ENCODE data around the gene CDR2. TPM values are rescaled to one million over a fixed set of nuclear protein-coding genes. Genes with fewer than 3 reads are reported as not detected.
A peak's percentile ranks its signal among the peaks of the same experiment; 100 is the strongest.

CDR2 gene
- total and polyA plus RNA-seq, 2 of the 13 experiments (the other 11 are each of a cell fraction or from before 2014, with no cell fraction given): 59.0 to 78.9 TPM

DNA sequence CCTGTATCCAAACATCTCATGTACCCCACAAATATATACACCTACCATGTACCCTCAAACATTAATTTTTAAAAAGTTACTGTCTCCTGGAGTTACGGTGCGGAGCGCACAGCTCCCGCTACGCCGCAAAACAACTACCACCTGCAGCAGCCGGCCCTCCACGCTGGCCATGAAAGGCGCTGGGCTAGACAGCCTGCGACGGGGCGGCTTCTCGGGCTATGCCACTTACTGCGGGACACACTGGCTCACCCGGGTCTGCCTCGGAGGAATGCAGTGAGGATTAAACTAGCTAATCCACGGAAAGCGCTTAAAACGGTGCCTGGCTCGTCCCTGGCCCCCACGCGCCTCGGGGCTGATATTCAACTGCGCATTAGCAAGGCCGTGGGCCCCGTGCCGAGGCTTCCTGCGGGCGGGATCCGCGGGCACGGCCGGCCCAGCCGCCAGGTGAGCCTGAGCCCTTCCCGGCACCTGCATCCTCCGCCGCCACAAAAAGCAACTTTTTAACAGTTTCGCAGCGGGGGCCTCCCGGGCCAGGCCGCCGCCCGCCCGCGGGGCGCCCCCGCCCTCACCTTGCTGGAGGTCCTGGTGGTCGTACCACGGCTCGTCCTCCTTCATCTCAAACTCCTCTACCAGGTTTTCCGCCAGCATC, 633 bp downstream of the CDR2 start (continued):
- no peak for TF ChIP-seq SOX6 (IDR thresholded peaks at IDR 0.05)
- no peak for TF ChIP-seq SOX6 (CRISPR knock-in tag; IDR thresholded peaks at IDR 0.05)
- TF ChIP-seq, protein P1, sequence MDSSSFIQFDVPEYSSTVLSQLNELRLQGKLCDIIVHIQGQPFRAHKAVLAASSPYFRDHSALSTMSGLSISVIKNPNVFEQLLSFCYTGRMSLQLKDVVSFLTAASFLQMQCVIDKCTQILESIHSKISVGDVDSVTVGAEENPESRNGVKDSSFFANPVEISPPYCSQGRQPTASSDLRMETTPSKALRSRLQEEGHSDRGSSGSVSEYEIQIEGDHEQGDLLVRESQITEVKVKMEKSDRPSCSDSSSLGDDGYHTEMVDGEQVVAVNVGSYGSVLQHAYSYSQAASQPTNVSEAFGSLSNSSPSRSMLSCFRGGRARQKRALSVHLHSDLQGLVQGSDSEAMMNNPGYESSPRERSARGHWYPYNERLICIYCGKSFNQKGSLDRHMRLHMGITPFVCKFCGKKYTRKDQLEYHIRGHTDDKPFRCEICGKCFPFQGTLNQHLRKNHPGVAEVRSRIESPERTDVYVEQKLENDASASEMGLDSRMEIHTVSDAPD (CRISPR knock-in tag; IDR thresholded peaks at IDR 0.05): 0 out of 2 replicates have a peak, but pooled peaks have one; percentile 67
- peak; percentile 29; the same call in 1 of the 2 replicates for TF ChIP-seq ZNF776 (CRISPR knock-in tag; IDR thresholded peaks at IDR 0.05)
- TF ChIP-seq IRF2 (CRISPR knock-in tag; IDR thresholded peaks at IDR 0.05): no peak
- TF ChIP-seq, protein P2, sequence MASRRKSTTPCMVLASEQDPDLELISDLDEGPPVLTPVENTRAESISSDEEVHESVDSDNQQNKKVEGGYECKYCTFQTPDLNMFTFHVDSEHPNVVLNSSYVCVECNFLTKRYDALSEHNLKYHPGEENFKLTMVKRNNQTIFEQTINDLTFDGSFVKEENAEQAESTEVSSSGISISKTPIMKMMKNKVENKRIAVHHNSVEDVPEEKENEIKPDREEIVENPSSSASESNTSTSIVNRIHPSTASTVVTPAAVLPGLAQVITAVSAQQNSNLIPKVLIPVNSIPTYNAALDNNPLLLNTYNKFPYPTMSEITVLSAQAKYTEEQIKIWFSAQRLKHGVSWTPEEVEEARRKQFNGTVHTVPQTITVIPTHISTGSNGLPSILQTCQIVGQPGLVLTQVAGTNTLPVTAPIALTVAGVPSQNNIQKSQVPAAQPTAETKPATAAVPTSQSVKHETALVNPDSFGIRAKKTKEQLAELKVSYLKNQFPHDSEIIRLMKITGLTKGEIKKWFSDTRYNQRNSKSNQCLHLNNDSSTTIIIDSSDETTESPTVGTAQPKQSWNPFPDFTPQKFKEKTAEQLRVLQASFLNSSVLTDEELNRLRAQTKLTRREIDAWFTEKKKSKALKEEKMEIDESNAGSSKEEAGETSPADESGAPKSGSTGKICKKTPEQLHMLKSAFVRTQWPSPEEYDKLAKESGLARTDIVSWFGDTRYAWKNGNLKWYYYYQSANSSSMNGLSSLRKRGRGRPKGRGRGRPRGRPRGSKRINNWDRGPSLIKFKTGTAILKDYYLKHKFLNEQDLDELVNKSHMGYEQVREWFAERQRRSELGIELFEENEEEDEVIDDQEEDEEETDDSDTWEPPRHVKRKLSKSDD (CRISPR knock-in tag; IDR thresholded peaks at IDR 0.05; ENCODE audit: low read depth): peak; percentile 21; the same call in 1 of the 2 replicates
- no peak for TF ChIP-seq ATAD3A (CRISPR knock-in tag; IDR thresholded peaks at IDR 0.05)
- TF ChIP-seq RBM39 (IDR thresholded peaks at IDR 0.05; ENCODE audit: low read depth, low read length, poor library complexity, severe bottlenecking): peak; percentile 4
- TF ChIP-seq, protein P3, sequence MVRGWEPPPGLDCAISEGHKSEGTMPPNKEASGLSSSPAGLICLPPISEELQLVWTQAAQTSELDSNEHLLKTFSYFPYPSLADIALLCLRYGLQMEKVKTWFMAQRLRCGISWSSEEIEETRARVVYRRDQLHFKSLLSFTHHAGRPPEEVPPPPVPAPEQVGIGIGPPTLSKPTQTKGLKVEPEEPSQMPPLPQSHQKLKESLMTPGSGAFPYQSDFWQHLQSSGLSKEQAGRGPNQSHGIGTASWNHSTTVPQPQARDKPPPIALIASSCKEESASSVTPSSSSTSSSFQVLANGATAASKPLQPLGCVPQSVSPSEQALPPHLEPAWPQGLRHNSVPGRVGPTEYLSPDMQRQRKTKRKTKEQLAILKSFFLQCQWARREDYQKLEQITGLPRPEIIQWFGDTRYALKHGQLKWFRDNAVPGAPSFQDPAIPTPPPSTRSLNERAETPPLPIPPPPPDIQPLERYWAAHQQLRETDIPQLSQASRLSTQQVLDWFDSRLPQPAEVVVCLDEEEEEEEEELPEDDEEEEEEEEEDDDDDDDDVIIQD (CRISPR knock-in tag; IDR thresholded peaks at IDR 0.05; ENCODE audit: low read depth): no peak
- TF ChIP-seq ZNF567 (CRISPR knock-in tag; IDR thresholded peaks at IDR 0.05; ENCODE audit: borderline replicate concordance): no peak
- TF ChIP-seq AHR (CRISPR knock-in tag; IDR thresholded peaks at IDR 0.05): no peak; the same call in 1 of the 2 replicates
- peak; percentile 26; the same call in 1 of the 2 replicates for TF ChIP-seq SAP130 (CRISPR knock-in tag; IDR thresholded peaks at IDR 0.05; ENCODE audit: low read depth)
- TF ChIP-seq, protein P4, sequence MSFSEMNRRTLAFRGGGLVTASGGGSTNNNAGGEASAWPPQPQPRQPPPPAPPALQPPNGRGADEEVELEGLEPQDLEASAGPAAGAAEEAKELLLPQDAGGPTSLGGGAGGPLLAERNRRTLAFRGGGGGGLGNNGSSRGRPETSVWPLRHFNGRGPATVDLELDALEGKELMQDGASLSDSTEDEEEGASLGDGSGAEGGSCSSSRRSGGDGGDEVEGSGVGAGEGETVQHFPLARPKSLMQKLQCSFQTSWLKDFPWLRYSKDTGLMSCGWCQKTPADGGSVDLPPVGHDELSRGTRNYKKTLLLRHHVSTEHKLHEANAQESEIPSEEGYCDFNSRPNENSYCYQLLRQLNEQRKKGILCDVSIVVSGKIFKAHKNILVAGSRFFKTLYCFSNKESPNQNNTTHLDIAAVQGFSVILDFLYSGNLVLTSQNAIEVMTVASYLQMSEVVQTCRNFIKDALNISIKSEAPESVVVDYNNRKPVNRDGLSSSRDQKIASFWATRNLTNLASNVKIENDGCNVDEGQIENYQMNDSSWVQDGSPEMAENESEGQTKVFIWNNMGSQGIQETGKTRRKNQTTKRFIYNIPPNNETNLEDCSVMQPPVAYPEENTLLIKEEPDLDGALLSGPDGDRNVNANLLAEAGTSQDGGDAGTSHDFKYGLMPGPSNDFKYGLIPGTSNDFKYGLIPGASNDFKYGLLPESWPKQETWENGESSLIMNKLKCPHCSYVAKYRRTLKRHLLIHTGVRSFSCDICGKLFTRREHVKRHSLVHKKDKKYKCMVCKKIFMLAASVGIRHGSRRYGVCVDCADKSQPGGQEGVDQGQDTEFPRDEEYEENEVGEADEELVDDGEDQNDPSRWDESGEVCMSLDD (CRISPR knock-in tag; IDR thresholded peaks at IDR 0.05; ENCODE audit: borderline replicate concordance): peak; percentile 74; the same call in 1 of the 2 replicates

All from HepG2 (cell line).